GM04503 (cell line): ENCODE results near the gene MRPS18A.
A peak's percentile ranks its signal among the peaks of the same experiment; 100 is the strongest.
"Not testable (repeated sequence)": the region's sequence is repeated elsewhere in the genome, so short reads cannot be mapped to it uniquely, and the experiment has no call there.

Experiments used
- DNase-seq: peaks from one replicate; pipeline ENCODE4 v3.0.0-alpha.2; 2012; ENCODE audit warnings: low read depth

The MRPS18A gene

DNA sequence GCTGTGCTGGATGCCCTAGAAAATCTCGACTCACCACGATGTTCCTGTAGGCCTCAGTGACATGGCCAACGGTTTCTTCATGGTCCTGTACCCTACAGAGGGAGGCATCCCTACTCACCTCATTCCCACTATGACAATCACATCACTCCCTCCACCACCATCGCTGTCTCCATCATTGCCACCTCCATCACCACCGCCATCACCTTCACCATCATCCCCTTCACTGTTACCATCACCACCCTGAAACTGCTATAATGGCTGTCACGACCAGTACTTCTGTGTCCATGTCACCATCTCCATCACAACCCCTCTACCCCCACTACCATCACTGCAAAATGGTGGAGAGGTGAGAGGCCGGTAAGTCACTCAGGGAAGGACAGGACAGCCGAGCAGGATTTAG lies 29.8 kb upstream of the MRPS18A start:
- no peak for DNase-seq

DNA sequence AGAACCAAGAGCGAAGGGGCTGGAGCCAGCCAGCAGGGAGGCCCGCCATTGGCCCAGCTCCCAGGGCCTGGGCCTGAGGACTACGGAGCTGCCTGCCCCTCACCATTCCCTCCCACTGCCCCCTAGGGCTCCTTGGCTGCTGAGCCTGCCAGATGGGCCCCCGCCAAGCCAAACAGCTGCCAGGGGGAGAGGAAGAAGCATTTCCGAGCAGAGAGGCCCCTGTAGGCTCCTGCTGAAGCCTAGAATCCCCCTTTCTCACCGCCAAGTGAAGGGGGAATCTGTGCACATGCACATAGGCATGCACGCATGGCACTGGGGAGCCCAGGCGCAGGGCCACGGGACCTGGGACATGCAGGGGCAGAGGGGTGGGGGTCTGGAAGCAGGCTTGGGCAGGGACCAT lies 28.5 kb upstream of the MRPS18A start:
- no peak for DNase-seq

DNA sequence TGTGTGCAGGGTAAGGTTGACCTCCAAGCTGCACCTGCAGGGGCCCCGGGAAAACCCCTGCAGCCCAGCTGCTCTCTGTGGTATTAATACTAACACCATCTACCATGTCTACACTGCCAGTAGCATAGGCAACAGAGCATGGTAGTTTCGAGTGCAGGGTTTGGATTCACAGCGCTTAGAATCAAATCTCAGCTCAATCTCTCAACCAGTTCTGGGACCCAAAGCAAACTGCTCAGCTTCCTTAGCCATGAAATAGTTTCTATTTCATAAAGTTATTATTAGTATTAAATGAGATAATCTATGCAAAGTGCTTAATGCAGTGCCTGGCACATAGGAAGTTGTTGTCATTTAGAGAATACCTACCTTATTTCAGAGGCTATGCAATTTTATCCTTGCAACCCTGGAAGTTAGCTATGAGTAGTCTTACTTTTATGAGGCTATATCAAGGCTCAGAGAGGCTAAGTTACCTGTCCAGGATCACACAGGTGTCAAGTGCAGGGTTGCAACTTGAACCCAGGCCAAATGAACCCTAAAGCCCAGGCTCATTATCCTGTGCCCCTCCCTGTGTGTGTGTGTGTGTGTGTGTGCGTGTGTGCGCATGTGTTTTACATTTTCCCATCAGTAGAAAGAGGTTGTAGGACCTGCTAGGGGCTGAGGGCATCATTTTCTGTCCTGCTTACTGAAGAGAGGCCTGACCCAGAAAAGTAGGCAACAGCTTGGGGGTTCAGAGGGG lies 27.6 kb upstream of the MRPS18A start:
- no peak for DNase-seq

DNA sequence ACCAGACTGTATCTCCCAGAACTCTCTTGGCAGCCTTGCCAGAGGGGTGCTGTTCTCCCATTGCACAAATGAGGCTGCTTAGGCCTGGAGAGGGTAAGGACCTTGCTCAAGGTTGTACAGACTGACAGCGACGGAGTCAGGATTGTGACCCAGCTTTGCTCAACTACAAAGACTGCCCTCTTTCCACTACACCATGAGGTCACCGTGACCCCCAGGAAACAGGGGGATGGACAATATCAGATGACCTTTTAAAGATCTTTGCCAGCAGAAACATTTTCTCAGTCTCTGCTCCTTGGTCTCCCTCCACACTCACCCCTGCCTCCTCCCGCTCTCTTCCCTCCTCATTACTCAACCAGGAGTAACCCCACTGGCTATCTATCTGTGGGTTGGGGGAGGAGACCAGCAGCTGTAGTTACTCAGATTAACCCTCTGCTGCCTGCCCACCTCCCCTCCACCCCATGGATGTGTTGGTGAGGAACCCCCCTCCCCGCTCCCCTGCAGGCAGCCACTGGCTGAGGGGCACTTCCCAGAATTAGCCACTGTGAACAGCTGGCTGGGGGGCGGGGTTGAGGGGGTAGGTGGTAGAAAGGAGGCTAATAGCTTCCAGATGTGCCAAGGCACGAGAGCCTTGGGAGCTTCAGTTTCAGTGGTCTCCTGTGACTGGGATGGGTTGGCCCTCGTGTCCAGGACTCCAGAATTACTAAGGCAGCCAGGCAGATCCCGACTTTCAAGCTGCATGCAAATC lies 26.9 kb upstream of the MRPS18A start:
- no peak for DNase-seq

DNA sequence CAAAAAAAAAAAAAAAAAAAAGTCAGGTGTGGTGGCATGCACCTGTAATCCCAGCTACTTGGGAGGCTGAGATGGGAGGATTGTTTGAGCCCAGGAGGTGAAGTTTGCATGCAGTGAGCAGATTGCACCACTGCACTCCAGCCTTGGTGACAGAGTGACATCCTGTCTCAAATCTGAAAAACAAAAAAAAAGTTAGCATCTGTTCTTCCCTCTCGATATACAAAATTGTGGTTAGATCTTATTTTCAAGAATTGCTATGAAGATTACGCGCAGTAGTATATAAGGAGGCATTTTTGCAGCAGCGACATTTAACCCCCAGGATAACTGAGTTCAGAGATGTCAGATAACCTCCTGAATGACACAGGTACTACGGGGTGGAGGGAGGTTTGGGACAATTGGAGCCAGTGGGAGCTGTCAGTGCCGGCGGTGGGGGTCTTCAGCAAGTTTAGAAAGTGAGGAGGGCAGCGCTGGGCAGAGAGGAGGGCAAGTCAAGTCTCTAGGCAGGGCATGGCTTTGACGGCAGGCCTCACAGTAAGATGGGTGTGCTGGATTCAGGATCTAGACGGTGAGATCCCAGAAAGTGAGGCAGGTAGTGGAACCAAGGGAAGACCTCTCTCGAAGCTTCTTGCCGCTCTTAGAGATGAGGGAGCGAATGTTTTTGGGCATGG lies 26.2 kb upstream of the MRPS18A start:
- DNase-seq: no peak

DNA sequence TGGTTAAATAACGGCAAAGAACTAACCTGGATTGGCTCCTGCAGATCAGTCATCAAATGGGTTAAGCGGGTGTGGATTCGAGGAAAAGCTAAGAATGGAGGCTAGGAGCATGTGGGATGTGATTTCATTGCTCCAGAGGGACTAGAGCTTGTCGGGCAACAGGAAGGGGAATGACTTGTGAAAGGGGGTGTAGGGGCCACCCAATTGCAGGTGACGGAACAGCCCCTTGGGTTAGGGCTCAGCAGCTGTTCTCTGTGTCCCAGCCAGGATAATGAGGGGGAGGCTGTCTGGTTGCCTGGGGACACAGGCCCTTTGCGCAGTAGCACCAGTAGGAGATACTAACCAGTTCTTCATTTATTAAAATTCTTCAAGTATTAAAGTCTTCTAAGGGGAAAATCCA lies 25.0 kb upstream of the MRPS18A start:
- DNase-seq: no peak

DNA sequence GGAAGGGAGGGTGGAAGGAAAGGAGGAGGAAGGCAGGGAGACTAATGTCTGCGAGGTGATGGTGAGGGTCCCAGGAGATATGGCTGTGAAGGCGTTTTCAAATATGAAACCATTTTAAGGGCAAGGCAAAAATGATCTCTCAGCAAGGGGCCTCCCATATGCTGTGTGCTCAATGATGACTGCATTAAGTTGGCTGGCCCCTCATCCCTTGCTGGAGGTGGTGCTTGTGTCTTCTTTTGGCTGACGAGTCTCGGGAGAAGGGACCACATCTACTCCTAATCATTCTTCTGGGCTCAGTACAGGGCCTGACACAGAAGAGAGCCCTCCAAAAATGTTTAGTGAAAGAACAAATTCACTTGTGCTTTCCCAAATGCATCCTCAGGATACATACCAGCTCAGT lies 23.0 kb upstream of the MRPS18A start:
- DNase-seq: no peak

DNA sequence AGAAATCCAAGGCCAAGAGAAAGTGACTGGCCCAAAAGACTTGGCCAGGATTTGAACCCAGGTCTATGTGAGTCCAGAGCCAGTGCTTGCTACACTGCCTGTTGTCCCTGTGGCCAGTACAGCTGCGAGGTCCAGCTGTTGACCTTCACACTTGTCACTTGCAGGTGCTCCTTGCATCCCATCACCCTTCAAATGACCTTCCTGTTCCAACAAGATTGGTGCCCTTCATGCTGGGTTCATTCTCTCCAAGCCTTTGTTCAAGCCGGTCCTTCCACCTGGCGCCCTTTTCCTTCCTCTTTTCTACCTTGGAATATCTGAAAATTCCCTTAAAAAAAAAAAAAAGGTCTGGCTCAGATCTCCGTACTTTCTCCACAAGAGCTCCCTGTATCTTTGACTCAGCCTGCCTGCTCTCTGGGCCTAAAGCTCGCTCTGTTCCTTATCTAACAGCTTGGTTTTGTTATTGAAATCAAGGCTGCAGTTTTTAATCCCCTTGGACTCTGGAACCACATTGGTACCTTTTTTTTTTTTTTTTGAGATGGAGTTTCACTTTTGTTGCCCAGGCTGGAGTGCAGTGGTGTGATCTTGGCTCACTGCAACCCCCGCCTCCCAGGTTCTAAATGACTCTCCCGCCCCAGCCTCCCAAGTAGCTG lies 22.2 kb upstream of the MRPS18A start:
- no peak for DNase-seq

DNA sequence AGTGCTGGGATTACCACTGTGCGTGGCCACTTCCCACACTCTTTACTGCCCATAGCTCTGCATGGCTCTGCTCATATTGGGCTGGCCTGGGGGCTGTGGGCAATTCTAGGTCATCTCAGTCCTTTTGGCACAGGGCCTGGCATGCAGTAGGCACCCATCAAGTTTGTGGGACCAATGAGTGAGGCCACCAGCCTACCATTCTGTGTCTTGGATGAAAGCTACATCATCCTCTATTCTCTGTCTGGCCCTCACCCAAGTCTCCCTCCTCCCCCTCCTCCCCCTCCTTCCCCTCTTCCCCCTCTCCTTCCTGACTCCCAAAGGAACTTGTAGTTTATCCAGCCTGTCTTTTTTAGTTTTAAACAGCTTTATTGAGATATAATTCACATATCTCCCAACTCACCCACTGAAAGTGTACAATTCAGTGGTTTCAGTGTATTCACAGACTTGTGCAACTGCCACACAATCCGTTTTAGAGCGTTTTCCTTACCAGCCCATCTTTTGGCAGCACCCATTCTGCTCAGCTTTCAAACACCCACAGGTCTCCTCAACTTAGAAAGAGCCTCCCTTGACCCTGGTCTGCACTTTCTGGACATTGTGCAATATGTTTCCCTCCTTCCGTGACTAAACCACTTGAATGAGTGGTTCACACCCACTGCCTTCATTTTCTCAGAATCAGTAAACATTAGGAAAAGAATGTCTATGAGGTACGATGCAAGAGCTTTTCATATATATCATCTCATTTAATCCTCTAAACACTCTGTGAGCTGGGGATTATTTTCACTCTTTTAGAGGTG lies 21.5 kb upstream of the MRPS18A start:
- DNase-seq: peak; percentile 62

DNA sequence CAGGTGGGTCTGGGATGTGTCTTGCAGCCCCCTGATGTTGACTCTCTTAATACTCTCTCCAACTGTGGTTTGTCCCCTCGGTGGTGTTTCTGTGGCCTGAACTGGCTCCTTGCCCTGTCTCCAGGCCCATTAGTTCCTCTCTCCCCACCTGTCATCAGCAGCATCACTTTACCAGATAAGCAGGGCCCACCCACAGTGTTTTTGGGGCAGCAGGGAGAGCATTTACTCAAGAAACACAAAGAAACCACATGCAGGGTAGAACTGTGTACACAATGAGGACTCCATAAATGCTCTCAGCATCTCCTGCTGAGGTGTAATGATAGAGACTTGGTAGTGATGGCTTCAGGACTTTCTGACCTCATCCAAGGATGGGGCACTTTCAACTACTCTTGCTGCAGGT lies 20.2 kb upstream of the MRPS18A start:
- no peak for DNase-seq

DNA sequence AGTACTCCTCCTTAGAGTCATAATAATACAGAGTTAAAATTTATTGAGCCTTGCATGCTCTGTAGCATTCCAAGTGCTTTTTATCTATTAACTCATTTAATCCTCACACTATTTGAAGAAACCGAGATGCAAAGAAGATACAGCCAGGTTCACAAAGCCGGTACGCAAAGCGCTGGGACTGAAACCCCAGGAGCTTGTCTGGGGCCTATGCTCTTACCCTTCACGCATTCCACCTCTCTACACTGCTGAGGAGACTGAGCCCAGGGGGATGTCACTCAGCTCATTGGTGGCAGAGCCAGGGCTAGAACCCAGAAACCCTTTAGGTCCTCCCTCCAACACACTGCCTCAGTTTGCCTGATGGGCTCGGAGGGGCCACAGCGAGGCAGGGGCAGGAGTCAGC lies 19.7 kb upstream of the MRPS18A start:
- DNase-seq: no peak

DNA sequence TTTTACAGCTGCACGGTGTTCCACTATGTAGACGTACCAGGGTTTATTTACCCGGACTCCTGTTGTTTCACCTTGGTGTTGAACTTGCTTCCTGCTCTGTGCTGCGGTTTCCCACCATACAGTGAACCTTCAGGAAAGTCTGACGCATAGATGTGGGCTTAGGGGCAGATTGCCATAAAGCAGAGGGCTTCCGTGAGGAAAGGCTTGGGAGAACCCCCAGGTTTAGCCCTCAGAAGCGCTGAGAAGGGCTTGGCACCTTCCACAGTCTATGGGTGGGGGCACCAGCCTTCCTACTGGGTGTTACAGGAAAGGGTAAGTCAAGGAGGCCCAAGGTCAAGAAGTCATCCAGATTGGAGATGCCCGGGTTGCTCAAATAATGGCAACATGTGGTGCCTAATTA lies 19.2 kb upstream of the MRPS18A start:
- no peak for DNase-seq

DNA sequence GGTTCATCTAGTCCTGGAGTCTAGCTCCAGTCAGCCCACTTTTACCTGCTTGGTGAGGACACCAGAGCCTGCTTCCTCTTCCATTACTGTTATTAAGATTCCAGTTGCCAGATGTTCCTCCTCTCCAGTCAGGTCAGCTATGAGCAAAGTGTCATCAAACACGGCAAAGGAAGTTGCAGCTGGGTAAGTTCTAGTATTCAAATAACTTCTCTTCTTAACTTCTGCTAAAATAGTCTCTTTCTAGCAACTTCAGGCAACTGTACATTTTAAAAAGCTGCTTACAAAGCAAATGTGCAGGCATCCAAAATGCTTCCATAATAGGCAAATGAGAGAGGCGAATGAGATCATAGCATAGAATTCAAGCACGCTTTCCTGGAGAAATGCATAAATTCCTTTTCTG lies 18.4 kb upstream of the MRPS18A start:
- no peak for DNase-seq

DNA sequence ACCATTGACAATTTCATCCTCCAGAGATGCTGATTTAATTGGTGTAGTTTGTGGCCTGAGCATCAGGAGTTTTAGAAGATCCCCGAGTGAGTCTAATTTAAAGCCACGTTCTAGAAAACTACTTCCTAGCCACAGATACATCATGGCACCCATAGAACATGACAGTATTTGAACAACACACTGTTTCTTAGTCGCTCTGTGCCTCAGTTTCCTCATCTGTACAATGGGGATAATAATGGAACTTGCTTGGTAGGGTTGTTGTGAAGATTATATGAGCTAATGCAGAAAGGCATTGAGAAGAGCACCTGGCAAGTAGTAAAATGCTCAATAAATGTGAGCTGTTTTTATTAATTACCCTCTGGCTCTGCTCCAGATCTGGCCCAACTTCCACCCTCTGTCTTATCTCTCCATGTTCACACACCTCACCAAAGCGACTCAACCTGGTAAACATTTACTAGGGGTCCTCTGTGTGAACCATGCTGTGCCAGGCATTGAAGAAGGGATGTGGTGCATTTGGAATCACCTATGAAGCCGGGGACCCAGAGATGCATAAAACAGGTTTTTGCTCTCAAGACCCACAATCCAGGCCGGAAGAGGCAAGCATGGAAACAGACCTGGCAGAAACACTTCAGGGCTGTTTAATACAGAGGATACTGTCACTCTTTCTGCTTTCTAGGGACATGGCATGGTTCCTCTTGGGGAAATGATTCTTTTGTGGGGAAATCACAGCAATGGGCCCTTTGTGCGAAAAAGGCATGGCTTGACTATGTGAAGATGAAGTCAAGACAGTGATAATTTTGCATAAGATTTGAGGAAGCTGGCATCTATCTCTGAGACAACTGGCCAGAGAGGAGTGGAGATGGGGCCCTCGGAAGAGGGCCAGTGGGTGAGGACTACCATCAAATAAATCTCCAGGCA lies 16.2 kb upstream of the MRPS18A start:
- no peak for DNase-seq

DNA sequence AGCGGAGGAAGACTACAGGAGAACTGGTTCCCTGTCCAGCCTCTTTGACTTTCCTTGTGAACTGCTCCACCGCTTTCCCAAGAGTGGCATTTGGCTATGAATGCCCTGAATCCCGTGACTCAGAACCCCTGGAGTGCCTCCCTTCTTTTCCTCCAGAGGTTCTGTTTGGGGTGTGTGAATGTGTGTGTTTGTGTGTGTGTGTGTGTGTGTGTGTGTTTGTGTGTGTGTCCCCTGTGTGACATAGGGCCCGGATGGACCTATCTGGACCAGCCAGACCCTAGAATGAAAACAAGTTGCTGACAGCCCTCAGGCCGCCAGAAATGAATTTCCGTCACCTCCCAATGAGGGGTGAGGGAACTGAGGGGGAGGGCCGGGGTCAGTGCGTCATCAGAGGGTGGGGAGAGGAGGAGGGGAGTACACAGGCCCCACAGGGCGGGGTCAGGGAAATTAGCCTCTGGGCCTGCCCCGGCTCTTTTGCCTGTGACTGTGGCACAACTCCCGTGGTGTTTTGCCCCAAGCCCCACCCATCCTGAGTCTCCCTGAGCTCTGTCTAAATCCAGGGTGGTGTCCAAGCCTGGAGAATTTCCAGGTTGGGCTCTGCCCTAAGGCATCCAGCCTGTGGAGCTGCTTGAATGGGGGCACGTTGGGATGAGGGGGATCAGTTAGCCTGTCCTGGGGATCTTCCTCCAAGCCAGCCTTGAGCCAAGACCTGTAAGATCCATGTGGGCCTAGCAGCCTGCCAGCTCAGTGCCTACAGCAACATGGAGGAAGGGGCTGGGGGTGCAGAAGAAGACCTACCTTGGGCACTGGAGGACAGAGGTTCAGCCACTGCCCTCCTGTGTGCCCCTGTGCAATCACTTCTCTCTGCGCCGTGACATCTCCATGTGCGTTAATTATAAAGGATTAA lies 15.2 kb upstream of the MRPS18A start:
- DNase-seq: peak; percentile 85

DNA sequence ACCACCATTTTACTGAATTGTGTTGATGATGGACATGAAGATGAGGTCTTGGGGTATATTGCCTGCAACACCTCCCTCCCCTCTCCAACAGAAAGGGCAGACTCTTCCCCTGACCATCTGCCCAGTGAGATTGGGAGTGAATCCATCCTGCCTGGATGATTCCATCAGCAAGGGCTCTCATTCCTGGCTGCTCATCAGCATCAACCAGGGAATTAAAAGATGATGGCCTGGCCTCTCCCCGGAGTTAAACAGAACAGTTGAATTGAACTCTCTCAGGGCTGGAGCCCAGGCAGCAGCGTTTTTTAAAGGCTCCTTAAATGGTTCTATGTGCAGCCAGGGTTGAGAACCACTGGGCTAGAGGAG lies 14.6 kb upstream of the MRPS18A start:
- DNase-seq: no peak

DNA sequence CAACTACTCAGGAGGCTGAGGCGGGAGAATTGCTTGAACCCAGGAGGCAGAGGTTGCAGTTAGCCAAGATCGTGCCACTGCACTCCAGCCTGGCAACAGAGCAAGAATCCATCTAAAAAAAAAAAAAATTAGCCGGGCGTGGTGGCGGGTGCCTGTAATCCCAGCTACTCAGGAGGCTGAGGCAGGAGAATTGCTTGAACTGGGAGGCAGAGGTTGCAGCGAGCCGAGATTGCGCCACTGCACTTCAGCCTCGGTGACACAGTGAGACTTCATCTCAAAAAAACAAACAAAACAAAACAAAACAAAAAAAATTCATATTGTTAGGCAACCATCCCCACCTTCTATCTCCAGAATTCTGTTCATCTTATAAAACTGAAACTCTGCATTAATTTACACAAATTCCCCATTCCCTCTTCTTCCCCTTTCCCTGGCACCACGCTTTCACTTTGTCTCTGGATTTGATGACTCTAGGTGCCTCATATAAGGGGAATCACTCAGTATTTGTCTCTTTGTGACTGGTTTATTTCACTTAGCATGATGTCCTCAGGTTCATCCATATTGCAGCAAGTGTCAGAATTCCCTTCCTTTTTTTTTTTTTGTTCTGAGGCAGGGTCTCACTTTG lies 13.5 kb upstream of the MRPS18A start:
- not testable (repeated sequence) for DNase-seq

DNA sequence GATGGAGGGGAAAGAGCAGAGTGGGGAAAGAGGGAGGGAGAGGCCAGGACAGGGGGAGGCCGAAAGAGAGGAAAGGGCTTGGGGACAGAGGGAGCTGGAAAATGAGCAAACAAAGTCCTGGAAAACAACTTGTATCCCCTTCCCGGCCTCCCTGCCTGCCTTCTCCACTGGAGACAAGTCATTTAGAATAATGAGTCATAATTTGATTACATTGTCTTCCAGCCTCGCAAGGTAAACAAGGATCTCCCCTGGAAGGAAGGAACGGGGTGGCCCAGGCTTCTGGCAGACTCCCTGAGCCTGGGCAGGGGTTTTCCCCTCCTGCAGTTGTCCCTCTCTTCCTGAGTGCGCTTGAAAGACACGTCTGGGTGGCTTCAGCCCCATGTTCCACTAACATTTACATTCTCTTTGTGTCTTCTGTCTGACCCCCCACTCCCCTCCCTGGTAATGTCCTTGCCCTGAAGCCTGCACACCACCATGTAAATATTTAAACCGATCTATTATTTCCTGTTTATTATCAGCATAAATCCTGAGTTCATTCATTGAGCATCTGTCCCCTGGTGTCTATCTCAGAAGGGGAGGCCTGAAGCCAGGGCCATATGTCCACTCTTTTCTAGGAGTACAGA lies 12.1 kb upstream of the MRPS18A start:
- DNase-seq: no peak
